ENCODE measurements around the gene PARD3B. TPM values are rescaled to one million over a fixed set of nuclear protein-coding genes. Genes with fewer than 3 reads are reported as not detected.

Gene PARD3B
- total RNA-seq, 1 experiment from 2014 or later: 6.4 TPM

- H3K36me3 Mint-ChIP-seq (ENCODE audit: insufficient read depth in 1 of 3, low read depth in 3 of 3): no peaks in the 10 kb centered on the region
- Histone ChIP-seq H3K27ac (ENCODE audit: insufficient read length, low read depth, low read length) (no peak overlapping the region), H4K91ac (ENCODE audit: insufficient read length, low read depth, low read length) (no peak overlapping the region), H2AK5ac (ENCODE audit: insufficient read length, low read length) (no peak overlapping the region), H3K79me2 (ENCODE audit: insufficient read depth, low read length) (no peaks in the 10 kb centered on the region), H2AFZ (ENCODE audit: low read length) (no peak overlapping the region), H3K79me1 (ENCODE audit: insufficient read depth, low read depth, low read length, poor library complexity, severe bottlenecking) (no peaks in the 10 kb centered on the region), H3K27me3 (ENCODE audit: insufficient read depth, low read length) (no peaks in the 10 kb centered on the region), H2BK15ac (ENCODE audit: low read depth, low read length) (no peak overlapping the region), H2BK120ac (ENCODE audit: low read depth, low read length, poor library complexity, severe bottlenecking) (no peak overlapping the region), H3K23ac (ENCODE audit: insufficient read length, low read depth, low read length) (no peak overlapping the region), H4K5ac (ENCODE audit: insufficient read length, low read depth, low read length) (no peak overlapping the region), H3K4me1 (ENCODE audit: insufficient read depth, low read length) (no peaks in the 10 kb centered on the region), H2BK12ac (ENCODE audit: insufficient read length, low read depth, low read length) (no peak overlapping the region), H3K4ac (ENCODE audit: low read depth, low read length) (no peak overlapping the region), H3K56ac (ENCODE audit: insufficient read length, low read depth, low read length) (no peak overlapping the region), H3T11ph (ENCODE audit: low read length) (no peak overlapping the region), H3K18ac (ENCODE audit: insufficient read length, low read depth, low read length) (no peak overlapping the region), H2BK20ac (ENCODE audit: low read depth, low read length, poor library complexity, severe bottlenecking) (no peak overlapping the region), H3K4me2 (ENCODE audit: insufficient read depth, insufficient read length, low read length) (no peak overlapping the region), H3K9ac (ENCODE audit: extremely low read depth, insufficient read length, low read length) (no peak overlapping the region), H3K14ac (ENCODE audit: insufficient read depth, low read length) (no peak overlapping the region), H3K9me3 (ENCODE audit: control insufficient read depth, low read depth, low read length) (no peaks in the 10 kb centered on the region), H2BK5ac (ENCODE audit: insufficient read length, low read length) (no peak overlapping the region), H4K8ac (replicated peaks; ENCODE audit: insufficient read length, low read depth, low read length) (no peak overlapping the region), H4K20me1 (ENCODE audit: control insufficient read depth, insufficient read depth, insufficient read length) (no peaks in the 10 kb centered on the region), H3K23me2 (ENCODE audit: insufficient read length, low read depth, low read length, poor library complexity, severe bottlenecking) (no peaks in the 10 kb centered on the region)
- H3K4me3 Mint-ChIP-seq: no peak overlapping the region
- no peaks in the 10 kb centered on the region for H3K9me3 Mint-ChIP-seq
- no peaks in the 10 kb centered on the region for H3K27me3 Mint-ChIP-seq (ENCODE audit: low read depth)
- no peak for TF ChIP-seq CTCF (conservative IDR thresholded peaks at IDR 0.05)
- no peaks in the 10 kb centered on the region for H3K4me1 Mint-ChIP-seq
- DNase-seq: no peak
- H3K27ac Mint-ChIP-seq: no peak overlapping the region
Measured at GRCh38 chr2:204771721-204772120, 226.4 kb downstream of the PARD3B start.

All from H9 (cell line).